ENCODE results near the gene RPS6KA2.

DNA sequence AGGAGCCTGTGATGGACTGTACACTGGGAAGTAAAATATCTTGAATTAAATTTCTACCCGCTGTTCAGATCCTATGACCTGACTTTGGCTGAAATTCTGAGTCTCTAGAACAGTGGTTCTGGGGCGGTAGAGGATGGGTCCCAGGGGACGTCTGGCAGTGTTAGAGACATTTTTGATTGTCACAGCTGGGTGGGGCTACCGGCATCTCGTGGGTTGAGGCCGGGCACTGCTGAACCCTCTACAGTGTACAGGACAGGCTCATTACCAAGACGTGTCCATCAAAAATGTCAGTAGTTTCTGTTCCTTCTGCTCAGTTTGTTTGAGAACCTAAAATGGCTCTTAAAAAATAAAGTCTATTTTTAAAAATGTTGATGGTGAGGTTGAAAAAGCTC lies 11.5 kb upstream of the RPS6KA2 start:
- no peak for TF ChIP-seq EZH2 (IDR thresholded peaks at IDR 0.05; ENCODE audit: low read depth)
- TF ChIP-seq, protein P1, sequence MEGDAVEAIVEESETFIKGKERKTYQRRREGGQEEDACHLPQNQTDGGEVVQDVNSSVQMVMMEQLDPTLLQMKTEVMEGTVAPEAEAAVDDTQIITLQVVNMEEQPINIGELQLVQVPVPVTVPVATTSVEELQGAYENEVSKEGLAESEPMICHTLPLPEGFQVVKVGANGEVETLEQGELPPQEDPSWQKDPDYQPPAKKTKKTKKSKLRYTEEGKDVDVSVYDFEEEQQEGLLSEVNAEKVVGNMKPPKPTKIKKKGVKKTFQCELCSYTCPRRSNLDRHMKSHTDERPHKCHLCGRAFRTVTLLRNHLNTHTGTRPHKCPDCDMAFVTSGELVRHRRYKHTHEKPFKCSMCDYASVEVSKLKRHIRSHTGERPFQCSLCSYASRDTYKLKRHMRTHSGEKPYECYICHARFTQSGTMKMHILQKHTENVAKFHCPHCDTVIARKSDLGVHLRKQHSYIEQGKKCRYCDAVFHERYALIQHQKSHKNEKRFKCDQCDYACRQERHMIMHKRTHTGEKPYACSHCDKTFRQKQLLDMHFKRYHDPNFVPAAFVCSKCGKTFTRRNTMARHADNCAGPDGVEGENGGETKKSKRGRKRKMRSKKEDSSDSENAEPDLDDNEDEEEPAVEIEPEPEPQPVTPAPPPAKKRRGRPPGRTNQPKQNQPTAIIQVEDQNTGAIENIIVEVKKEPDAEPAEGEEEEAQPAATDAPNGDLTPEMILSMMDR (conservative IDR thresholded peaks at IDR 0.05): no peak
